T-helper 2 cell treated with Interferon-gamma antibody and Interleukin-4, amounts not matched to agents 5 μg/mL and 100 μg/mL, for 36 hours (primary cell): ENCODE results near the gene ADIPOR2.
"Not testable (repeated sequence)": the region's sequence is repeated elsewhere in the genome, so short reads cannot be mapped to it uniquely, and the experiment has no call there.

Source experiments
- DNase-seq: peaks from one replicate; pipeline ENCODE4 v3.0.0; 2021; ENCODE audit warnings: low spot score
- H3K27ac Mint-ChIP-seq: one replicate; pipeline ENCODE4 v1.8.0; 2021; ENCODE audit warnings: mild to moderate bottlenecking, mixed read lengths
- H3K27me3 Mint-ChIP-seq: one replicate; pipeline ENCODE4 v1.8.0; 2021; ENCODE audit warnings: low read depth, mixed read lengths
- H3K36me3 Mint-ChIP-seq: one replicate; pipeline ENCODE4 v1.8.0; 2021; ENCODE audit warnings: low read depth, mixed read lengths
- H3K4me1 Mint-ChIP-seq: one replicate; pipeline ENCODE4 v1.8.0; 2021; ENCODE audit warnings: low read depth, mixed read lengths
- H3K4me3 Mint-ChIP-seq: one replicate; pipeline ENCODE4 v1.8.0; 2022; ENCODE audit warnings: mild to moderate bottlenecking, moderate library complexity, mixed read lengths
- H3K9me3 Mint-ChIP-seq: one replicate; pipeline ENCODE4 v1.8.0; 2021; ENCODE audit warnings: mixed read lengths

Gene ADIPOR2

GRCh38 chr12:1719139-1719538 is 28.3 kb downstream of the ADIPOR2 start:
- Mint-ChIP-seq H3K27ac (no peak overlapping the region), H3K4me1 (peaks cover 9% of the 10 kb centered on the region), H3K4me3 (no peak overlapping the region), H3K9me3 (peaks cover 14% of the 10 kb centered on the region), H3K27me3 (no peaks in the 10 kb centered on the region), H3K36me3 (peaks cover 31% of the 10 kb centered on the region)
- no peak for DNase-seq

GRCh38 chr12:1720494-1720893 is 29.6 kb downstream of the ADIPOR2 start:
- Mint-ChIP-seq H3K27ac (no peak overlapping the region), H3K27me3 (no peaks in the 10 kb centered on the region), H3K9me3 (peaks cover 4% of the 10 kb centered on the region)

GRCh38 chr12:1723721-1724120 is 32.9 kb downstream of the ADIPOR2 start:
- Mint-ChIP-seq H3K9me3 (no peaks in the 10 kb centered on the region), H3K4me1 (peaks cover 1% of the 10 kb centered on the region), H3K36me3 (peaks cover 24% of the 10 kb centered on the region), H3K27me3 (no peaks in the 10 kb centered on the region), H3K27ac (no peak overlapping the region), H3K4me3 (no peak overlapping the region)
- DNase-seq, result no peak

More at GRCh38 chr12:1720494-1720893, 29.6 kb downstream of the ADIPOR2 start:
- no peak for DNase-seq
- H3K4me1 Mint-ChIP-seq, result peaks cover 9% of the 10 kb centered on the region
- no peak overlapping the region for H3K4me3 Mint-ChIP-seq
- H3K36me3 Mint-ChIP-seq, result peaks cover 21% of the 10 kb centered on the region

GRCh38 chr12:1724250-1724649 is 33.4 kb downstream of the ADIPOR2 start:
- no peak for DNase-seq

DNA sequence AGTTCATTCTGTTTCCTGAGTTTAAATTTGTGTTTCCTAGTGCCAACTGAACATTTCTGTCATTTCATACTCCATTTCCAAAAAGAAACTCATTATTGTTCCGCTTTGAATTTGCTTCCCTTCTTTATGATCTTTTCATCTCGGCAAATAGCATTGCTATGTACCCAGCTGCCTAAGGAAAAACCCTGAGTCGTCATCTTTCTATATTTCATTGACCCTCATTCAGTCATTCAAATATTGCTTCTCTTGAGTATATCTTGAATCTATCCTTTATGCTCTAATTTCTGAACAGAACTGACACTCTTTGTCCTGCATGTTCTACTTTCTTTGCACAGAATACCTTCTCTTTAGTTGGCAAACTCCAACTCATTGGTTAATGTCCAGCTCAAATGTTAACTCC is 35.9 kb downstream of the ADIPOR2 start:
- DNase-seq, result no peak
- no peak overlapping the region for H3K4me3 Mint-ChIP-seq
- H3K36me3 Mint-ChIP-seq, result peaks cover 33% of the 10 kb centered on the region
- H3K27me3 Mint-ChIP-seq, result no peaks in the 10 kb centered on the region
- peaks cover 1% of the 10 kb centered on the region for H3K4me1 Mint-ChIP-seq
- no peaks in the 10 kb centered on the region for H3K9me3 Mint-ChIP-seq
- H3K27ac Mint-ChIP-seq, result no peak overlapping the region

More at GRCh38 chr12:1724250-1724649, 33.4 kb downstream of the ADIPOR2 start:
- no peak overlapping the region for H3K27ac Mint-ChIP-seq
- peaks cover 27% of the 10 kb centered on the region for H3K36me3 Mint-ChIP-seq
- no peaks in the 10 kb centered on the region for H3K27me3 Mint-ChIP-seq
- peaks cover 1% of the 10 kb centered on the region for H3K4me1 Mint-ChIP-seq
- no peaks in the 10 kb centered on the region for H3K9me3 Mint-ChIP-seq
- no peak overlapping the region for H3K4me3 Mint-ChIP-seq

DNA sequence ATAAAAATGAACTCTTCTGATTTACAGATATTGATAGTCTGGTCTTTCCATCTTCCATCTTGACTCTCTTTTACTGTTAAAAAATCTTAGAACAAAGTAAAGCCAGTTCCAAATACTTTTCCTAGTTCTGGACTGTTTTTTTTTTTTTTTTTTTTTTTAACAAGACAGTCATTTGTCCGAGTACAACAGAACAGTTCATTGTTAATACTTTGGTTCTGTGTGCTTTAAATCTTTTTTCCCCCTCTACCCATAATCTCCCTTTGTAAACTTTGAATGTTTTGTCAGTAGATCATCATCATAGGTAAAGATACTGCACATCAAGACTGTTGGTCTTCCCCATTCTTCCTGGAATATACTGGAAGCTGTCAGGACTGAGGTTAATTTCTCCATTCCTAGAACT is 38.0 kb downstream of the ADIPOR2 start:
- Mint-ChIP-seq H3K27me3 (no peaks in the 10 kb centered on the region), H3K9me3 (no peaks in the 10 kb centered on the region), H3K4me3 (no peak overlapping the region), H3K4me1 (peaks cover 6% of the 10 kb centered on the region), H3K36me3 (peaks cover 28% of the 10 kb centered on the region), H3K27ac (no peak overlapping the region)
- DNase-seq, result no peak

DNA sequence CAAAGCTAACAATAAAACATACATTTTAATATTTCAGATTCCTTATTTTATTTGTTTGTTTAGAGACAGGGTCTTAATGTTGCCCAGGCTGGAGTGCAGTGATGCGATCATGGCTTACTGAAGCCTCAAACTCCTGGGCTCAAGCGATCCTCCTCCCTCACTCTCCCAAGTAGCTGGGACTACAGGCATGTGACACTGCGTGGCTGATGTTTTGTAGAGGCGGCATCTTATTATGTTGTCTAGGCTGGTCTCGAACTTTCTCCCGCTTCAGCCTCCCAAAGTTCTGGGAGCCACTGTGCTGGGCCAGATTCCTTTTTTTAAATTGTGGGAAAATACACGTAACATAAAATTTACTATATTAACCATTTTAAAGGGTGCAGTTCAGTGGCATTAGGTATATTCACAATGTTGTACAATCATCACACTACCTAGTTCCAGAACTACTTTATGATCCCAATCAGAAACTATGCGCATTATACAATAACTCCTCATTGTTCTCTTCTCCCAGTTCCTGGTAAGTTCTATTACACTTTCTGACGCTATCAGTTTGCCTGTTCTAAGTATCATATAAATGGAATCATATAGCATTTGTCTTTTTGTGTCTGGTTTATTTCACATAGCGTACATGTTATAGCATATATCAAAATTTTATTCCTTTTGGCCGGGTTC is 40.3 kb downstream of the ADIPOR2 start:
- no peak for DNase-seq
- no peak overlapping the region for H3K27ac Mint-ChIP-seq
- H3K4me1 Mint-ChIP-seq, result peaks cover 6% of the 10 kb centered on the region
- H3K36me3 Mint-ChIP-seq, result peaks cover 26% of the 10 kb centered on the region
- H3K9me3 Mint-ChIP-seq, result no peaks in the 10 kb centered on the region
- H3K27me3 Mint-ChIP-seq, result no peaks in the 10 kb centered on the region
- no peak overlapping the region for H3K4me3 Mint-ChIP-seq

DNA sequence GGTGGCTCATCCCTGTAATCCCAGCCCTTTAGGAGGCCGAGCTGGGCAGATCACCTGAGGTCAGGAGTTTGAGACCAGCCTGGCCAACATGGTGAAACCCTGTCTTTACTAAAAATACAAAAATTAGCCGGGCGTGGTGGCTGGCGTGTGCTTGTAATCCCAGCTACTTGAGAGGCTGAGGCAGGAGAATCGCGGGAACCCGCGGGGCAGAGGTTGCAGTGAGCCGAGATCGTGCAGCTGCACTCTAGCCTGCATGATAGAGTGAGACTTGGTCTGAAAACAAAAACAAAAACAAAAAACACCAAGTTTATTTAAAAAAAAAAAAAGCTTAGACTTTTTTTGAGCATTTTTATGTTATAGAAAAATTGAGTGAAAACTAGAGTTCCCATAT is 40.8 kb downstream of the ADIPOR2 start:
- DNase-seq, H3K27me3 Mint-ChIP-seq, H3K9me3 Mint-ChIP-seq, H3K4me3 Mint-ChIP-seq, H3K4me1 Mint-ChIP-seq, H3K27ac Mint-ChIP-seq: not testable (repeated sequence)
- peaks cover 25% of the 10 kb centered on the region for H3K36me3 Mint-ChIP-seq

GRCh38 chr12:1732914-1733313 is 42.0 kb downstream of the ADIPOR2 start:
- H3K9me3 Mint-ChIP-seq, result no peaks in the 10 kb centered on the region
- no peak for DNase-seq
- no peak overlapping the region for H3K4me3 Mint-ChIP-seq
- peaks cover 8% of the 10 kb centered on the region for H3K4me1 Mint-ChIP-seq
- H3K27ac Mint-ChIP-seq, result no peak overlapping the region
- no peaks in the 10 kb centered on the region for H3K27me3 Mint-ChIP-seq
- peaks cover 17% of the 10 kb centered on the region for H3K36me3 Mint-ChIP-seq

DNA sequence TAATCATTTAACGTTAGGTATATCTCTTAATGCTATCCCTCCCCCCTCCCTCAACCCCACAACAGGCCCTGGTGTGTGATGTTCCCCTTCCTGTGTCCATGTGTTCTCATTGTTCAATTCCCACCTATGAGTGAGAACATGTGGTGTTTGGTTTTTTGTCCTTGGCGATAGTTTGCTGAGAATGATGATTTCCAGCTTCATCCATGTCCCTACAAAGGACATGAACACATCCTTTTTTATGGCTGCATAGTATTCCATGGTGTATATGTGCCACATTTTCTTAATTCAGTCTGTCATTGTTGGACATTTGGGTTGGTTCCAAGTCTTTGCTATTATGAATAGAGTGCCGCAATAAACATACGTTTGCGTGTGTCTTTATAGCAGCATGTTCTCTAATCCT is 42.8 kb downstream of the ADIPOR2 start:
- not testable (repeated sequence) for H3K27me3 Mint-ChIP-seq, H3K4me1 Mint-ChIP-seq, H3K9me3 Mint-ChIP-seq, H3K27ac Mint-ChIP-seq, DNase-seq, H3K4me3 Mint-ChIP-seq
- peaks cover 16% of the 10 kb centered on the region for H3K36me3 Mint-ChIP-seq

DNA sequence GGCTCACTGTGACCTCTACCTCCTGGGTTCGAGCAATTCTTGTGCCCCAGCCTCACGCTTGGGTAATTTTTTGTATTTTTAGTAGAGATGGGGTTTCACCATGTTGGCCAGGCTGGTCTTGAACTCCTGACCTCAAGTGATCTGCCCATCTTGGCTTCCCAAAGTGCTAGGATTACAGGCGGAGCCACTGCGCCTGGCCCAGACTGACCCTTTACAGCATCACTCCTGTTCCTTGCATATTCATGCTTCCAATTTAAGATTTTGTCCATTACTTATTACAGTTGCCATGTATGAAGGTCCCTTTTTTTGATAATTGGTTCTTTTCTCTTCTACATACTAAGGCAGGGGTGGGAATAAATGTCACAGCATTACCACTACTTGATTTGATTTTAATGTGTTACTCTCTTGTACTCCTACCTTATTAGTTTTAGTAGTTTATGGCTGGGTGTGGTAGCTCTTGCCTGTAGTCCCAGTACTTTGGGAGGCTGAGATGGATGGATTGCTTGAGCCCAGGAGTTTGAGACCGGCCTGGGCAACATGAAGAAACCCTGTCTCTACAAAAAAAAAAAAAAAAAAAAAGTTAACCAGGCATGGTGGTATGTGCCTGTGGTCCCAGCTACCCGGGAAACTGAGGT is 46.9 kb downstream of the ADIPOR2 start:
- no peaks in the 10 kb centered on the region for H3K9me3 Mint-ChIP-seq
- H3K36me3 Mint-ChIP-seq, result peaks cover 11% of the 10 kb centered on the region
- H3K4me1 Mint-ChIP-seq, result peaks cover 15% of the 10 kb centered on the region
- H3K27me3 Mint-ChIP-seq, result no peaks in the 10 kb centered on the region
- no peak for DNase-seq
- no peak overlapping the region for H3K4me3 Mint-ChIP-seq
- no peak overlapping the region for H3K27ac Mint-ChIP-seq

DNA sequence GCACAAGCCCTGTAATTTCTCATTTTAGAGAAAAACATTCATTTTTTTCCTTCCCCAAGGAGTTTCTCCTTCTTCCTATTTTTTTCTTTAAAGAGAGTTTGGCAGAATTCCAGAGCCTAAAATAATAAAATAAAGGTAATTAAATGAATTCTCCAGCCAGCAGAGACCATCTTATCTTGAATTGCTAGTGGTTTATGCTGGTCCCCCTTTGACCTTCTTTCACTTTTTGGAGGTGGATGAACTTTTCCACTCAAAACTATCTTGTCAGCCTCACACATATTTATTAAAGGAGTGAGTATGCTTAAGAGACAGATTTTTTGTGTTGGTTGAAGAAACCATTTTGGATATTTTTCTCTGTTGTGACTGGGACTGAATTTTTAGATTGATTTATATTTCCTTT is 47.6 kb downstream of the ADIPOR2 start:
- H3K4me1 Mint-ChIP-seq, result peaks cover 14% of the 10 kb centered on the region
- H3K27ac Mint-ChIP-seq, result no peak overlapping the region
- H3K36me3 Mint-ChIP-seq, result peaks cover 11% of the 10 kb centered on the region
- no peaks in the 10 kb centered on the region for H3K9me3 Mint-ChIP-seq
- no peaks in the 10 kb centered on the region for H3K27me3 Mint-ChIP-seq
- DNase-seq, result no peak
- no peak overlapping the region for H3K4me3 Mint-ChIP-seq

GRCh38 chr12:1739368-1739767 is 48.5 kb downstream of the ADIPOR2 start:
- Mint-ChIP-seq H3K27ac (no peak overlapping the region), H3K4me3 (no peak overlapping the region), H3K9me3 (no peaks in the 10 kb centered on the region), H3K27me3 (no peaks in the 10 kb centered on the region), H3K36me3 (peaks cover 9% of the 10 kb centered on the region), H3K4me1 (peaks cover 14% of the 10 kb centered on the region)
- DNase-seq, result no peak

DNA sequence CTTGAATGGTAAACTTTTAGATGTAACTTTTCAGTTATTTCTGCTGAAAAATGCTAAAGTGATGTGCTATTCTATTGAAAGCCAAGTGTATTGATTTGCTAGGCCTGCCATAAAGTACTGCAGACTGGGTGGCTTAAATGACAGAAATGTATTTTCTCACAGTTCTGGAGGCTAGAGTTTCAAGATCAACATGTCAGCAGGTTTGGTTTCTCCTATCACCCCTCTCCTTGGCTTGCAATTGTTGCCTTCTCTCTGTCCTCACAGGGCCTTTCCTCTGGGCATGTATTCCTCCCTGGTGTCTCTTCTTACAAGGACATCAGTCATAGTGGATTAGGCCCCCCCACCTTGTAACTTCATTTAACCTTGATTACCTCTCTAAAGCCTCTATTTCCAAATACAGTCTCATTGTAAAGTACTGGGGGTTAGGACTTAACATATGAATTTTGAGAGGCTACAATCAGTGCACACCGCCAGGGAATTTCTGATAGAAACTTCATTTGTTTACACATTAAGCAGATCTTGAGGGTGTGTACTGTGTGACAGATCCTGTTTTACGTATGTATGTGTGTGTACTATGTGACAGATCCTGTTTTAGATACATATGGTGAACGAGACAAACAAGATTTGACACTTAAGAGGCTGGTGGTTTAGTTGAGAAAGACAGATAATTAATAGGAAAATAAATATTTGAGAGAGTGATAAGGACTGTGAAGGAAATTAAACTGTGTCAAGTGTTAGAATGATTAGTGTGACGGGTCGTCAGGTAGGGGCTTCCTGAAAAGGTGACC is 49.5 kb downstream of the ADIPOR2 start:
- peaks cover 13% of the 10 kb centered on the region for H3K36me3 Mint-ChIP-seq
- no peak overlapping the region for H3K4me3 Mint-ChIP-seq
- peaks cover 14% of the 10 kb centered on the region for H3K4me1 Mint-ChIP-seq
- peaks cover 2% of the 10 kb centered on the region for H3K9me3 Mint-ChIP-seq
- H3K27ac Mint-ChIP-seq, result no peak overlapping the region
- DNase-seq, result no peak
- H3K27me3 Mint-ChIP-seq, result no peaks in the 10 kb centered on the region
